ENCODE data around the gene FAM131A. TPM values are rescaled to one million over a fixed set of nuclear protein-coding genes. Genes with fewer than 3 reads are reported as not detected.

Gene FAM131A
- total and polyA plus RNA-seq, 2 donors (not counting 3 experiments of a cell fraction or from before 2014, with no cell fraction given): 19.9 to 29.9 TPM

- H3K4me2 ChIP-seq (ENCODE audit: insufficient read depth, low read length): no peak overlapping the region
- no peaks in the 10 kb centered on the region for H4K20me1 ChIP-seq (replicated peaks; ENCODE audit: control insufficient read depth, extremely low read depth, insufficient read depth, low read length)
- intact Hi-C loops (cut with micrococcal nuclease) (no loop called here), dilution Hi-C loops (cut with MboI; ENCODE audit: extremely low pct_ligation_motif_present, low sequenced_read_pairs) (no loop called here)
- no peak overlapping the region for H3K9ac ChIP-seq (replicated peaks; ENCODE audit: extremely low read depth, insufficient read depth, low read length)
- H3K36me3 ChIP-seq (ENCODE audit: control insufficient read depth in 2 of 2, extremely low read depth in 1 of 2, insufficient read depth in 2 of 2, low read length in 2 of 2): peaks cover 65 to 78% of the 10 kb centered on the region in 2 experiments
- no peak for TF ChIP-seq GATA2 (IDR thresholded peaks at IDR 0.05; ENCODE audit: insufficient read depth, insufficient read length, low read depth, low read length)
- no peak for TF ChIP-seq POLR2A (IDR thresholded peaks at IDR 0.05; ENCODE audit: low read depth, low read length)
- no peak for TF ChIP-seq MAX (IDR thresholded peaks at IDR 0.05; ENCODE audit: insufficient read depth, insufficient read length)
- TF ChIP-seq EZH2 (IDR thresholded peaks at IDR 0.05; ENCODE audit: borderline replicate concordance, low read depth, low read length, severe bottlenecking): no peak
- no peak for TF ChIP-seq CTCF (IDR thresholded peaks at IDR 0.05; ENCODE audit: extremely low read depth in 1 of 2, insufficient read depth in 1 of 2, low read depth in 1 of 2, low read length in 2 of 2)
- H3K79me2 ChIP-seq (ENCODE audit: control insufficient read depth, insufficient read depth, low read length): peaks cover 54% of the 10 kb centered on the region
- no peaks in the 10 kb centered on the region for H3K27me3 ChIP-seq (ENCODE audit: control insufficient read depth in 2 of 2, insufficient read depth in 2 of 2, low read length in 2 of 2)
- DNase-seq (ENCODE audit: low read depth, low spot score): no peak
- CTCF ChIA-PET: interaction anchor here (1.0 to 1.3 kb wide), 2 partner anchors 10 to 22 kb away, joined by 3 to 4 read pairs; no protein-coding TSS in a partner anchor
- H3K9me3 ChIP-seq (replicated peaks; ENCODE audit: control insufficient read depth, insufficient read depth, low read length): no peaks in the 10 kb centered on the region
- no peak overlapping the region for H3K4me3 ChIP-seq (replicated peaks in 1 of 3; ENCODE audit: insufficient read depth in 1 of 3, low read depth in 1 of 3, low read length in 3 of 3)
- H3K4me1 ChIP-seq (ENCODE audit: control insufficient read depth, extremely low read depth, insufficient read depth, low read length): peaks cover 13% of the 10 kb centered on the region
- H2AFZ ChIP-seq (ENCODE audit: low read depth, low read length): no peak overlapping the region
- TSS peak; percentile 2 for BruUV-seq (replicated peaks)
- H3K9me1 ChIP-seq (replicated peaks; ENCODE audit: control insufficient read depth, extremely low read depth, insufficient read depth, low read length): no peaks in the 10 kb centered on the region
- no peak for FAIRE-seq
- POLR2A ChIA-PET: no interaction called here
- no peak overlapping the region for H3K27ac ChIP-seq (ENCODE audit: insufficient read depth, low read depth, low read length)
Measured at GRCh38 chr3:184327171-184327570, 10.2 kb upstream of the FAM131A start.

GRCh38 chr3:184328516-184328915, 8.9 kb upstream of the FAM131A start:
- intact Hi-C loops (cut with micrococcal nuclease) (no loop called here), dilution Hi-C loops (cut with MboI; ENCODE audit: extremely low pct_ligation_motif_present, low sequenced_read_pairs) (no loop called here)
- H3K27me3 ChIP-seq (ENCODE audit: control insufficient read depth in 2 of 2, insufficient read depth in 2 of 2, low read length in 2 of 2): no peaks in the 10 kb centered on the region
- H2AFZ ChIP-seq (ENCODE audit: low read depth, low read length): no peak overlapping the region
- ChIA-PET CTCF (no interaction called here), POLR2A (no interaction called here)
- no peak for FAIRE-seq
- no peaks in the 10 kb centered on the region for H4K20me1 ChIP-seq (replicated peaks; ENCODE audit: control insufficient read depth, extremely low read depth, insufficient read depth, low read length)
- no peak for DNase-seq (ENCODE audit: low read depth, low spot score)
- no TSS peak for BruUV-seq (replicated peaks)
- H3K4me1 ChIP-seq (ENCODE audit: control insufficient read depth, extremely low read depth, insufficient read depth, low read length): peaks cover 25% of the 10 kb centered on the region
- H3K36me3 ChIP-seq (ENCODE audit: control insufficient read depth in 2 of 2, extremely low read depth in 1 of 2, insufficient read depth in 2 of 2, low read length in 2 of 2): peaks cover 63 to 67% of the 10 kb centered on the region in 2 experiments
- H3K9ac ChIP-seq (replicated peaks; ENCODE audit: extremely low read depth, insufficient read depth, low read length): no peak overlapping the region
- TF ChIP-seq MYC (IDR thresholded peaks at IDR 0.05; ENCODE audit: low read depth, low read length) (no peak), EZH2 (IDR thresholded peaks at IDR 0.05; ENCODE audit: borderline replicate concordance, low read depth, low read length, severe bottlenecking) (no peak)
- H3K27ac ChIP-seq (ENCODE audit: insufficient read depth, low read depth, low read length): no peak overlapping the region
- H3K9me3 ChIP-seq (replicated peaks; ENCODE audit: control insufficient read depth, insufficient read depth, low read length): no peaks in the 10 kb centered on the region
- no peak overlapping the region for H3K4me2 ChIP-seq (ENCODE audit: insufficient read depth, low read length)
- no peak overlapping the region for H3K4me3 ChIP-seq (replicated peaks in 1 of 3; ENCODE audit: insufficient read depth in 1 of 3, low read depth in 1 of 3, low read length in 3 of 3)
- H3K9me1 ChIP-seq (replicated peaks; ENCODE audit: control insufficient read depth, extremely low read depth, insufficient read depth, low read length): no peaks in the 10 kb centered on the region
- H3K79me2 ChIP-seq (ENCODE audit: control insufficient read depth, insufficient read depth, low read length): peaks cover 49% of the 10 kb centered on the region

Measured in endothelial cell of umbilical vein (primary cell).